ENCODE measurements around the gene LMO2.
"Not testable (repeated sequence)": the region's sequence is repeated elsewhere in the genome, so short reads cannot be mapped to it uniquely, and the experiment has no call there.

The LMO2 gene

GRCh38 chr11:33891714-33892327, at the start of gene LMO2:
Gene LMO2 (minus strand): TSS chr11:33892076. CDS start chr11:33869716, 22,360 bp downstream.
- no peak for DNase-seq

DNA sequence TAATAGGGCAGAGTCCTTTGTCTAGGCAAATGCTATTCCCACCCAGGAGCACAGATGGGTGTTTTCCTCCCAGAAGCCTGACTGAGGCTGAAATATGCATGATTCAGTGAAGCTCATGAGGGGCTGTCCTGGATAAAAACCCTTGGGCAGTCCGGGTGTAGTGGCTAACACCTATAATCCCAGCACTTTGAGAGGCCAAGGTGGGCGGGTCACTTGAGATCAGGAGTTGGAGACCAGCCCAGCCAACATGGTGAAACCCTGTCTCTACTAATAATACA, 48.6 kb upstream of the LMO2 start:
- no peak for DNase-seq

DNA sequence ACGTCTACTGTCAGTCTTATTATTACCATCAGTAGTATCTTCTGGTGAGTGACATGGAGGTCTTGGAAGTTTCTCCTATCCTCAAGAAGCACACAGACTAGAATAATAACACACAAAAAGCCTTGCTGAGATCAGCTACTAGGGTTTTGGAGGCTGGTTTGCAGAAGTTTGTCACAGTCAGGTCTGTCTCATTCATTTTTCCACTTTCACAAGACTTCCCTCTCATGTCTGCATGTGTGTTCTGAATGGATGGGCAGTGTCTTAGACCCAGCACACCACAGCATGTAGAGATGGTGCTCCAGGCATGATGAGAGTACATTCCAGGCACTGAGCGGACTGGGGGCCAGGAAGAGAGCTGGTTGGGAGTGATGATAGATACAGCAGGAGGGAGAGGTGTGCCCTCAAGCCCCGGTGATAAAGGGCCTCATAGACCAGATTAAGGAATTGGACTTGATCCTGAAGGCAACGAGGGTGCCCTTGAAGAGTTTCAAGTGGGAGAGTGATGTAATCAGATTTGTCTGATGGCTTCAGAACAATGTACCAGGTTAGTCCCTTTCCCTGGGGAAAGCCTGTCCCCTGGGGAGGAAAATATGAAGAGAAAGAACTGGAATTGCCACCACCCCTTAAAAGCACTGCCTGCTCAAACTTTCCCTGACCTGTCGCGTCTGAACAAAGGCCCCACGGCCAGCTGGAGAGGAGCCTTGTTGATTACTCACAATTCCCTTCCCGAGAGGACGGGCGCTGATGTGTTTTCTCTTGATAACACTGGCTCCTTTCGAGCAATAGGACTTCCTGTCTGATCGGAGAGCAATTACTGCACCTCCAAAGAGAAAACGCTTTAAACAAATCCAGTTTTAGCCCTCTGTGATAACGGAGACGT, 45.1 kb upstream of the LMO2 start:
- no peak for DNase-seq

- no peak for DNase-seq
Measured at GRCh38 chr11:33935461-33936456, 43.9 kb upstream of the LMO2 start.

- DNase-seq = no peak
Measured at GRCh38 chr11:33935005-33935404, 43.1 kb upstream of the LMO2 start.

GRCh38 chr11:33934450-33934849, 42.6 kb upstream of the LMO2 start:
- DNase-seq = no peak

- DNase-seq = no peak
Measured at GRCh38 chr11:33933602-33934001, 41.7 kb upstream of the LMO2 start.

GRCh38 chr11:33932721-33933120, 40.8 kb upstream of the LMO2 start:
- DNase-seq = no peak

DNA sequence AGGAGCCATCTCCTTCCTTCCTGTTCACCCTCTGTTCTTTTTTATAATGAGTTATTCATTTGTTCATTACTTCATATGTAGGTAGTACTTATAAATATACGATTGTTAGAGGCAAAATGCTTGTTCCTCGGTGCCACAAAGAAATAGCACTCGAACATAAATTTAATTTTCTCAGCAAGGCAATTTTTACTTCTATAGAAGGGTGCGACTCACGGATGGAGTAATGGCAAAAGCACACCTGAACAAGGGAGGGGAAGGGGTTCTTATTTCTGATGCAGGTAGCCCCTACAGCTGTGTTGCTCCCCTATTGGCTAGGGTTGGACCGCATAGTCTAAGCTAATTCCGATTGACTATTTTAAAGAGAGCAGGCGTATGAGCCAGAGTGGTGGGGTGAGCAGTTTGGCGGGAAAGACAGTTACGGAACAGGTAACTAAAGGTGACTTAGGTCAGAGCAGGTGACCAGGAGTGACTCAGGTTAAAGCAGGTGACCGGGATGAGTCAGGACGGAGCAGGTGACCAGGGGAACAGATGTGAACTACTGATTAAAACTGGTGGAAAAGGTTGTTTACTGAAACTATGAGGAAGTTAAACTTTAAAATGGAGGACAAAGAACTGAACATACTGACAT, 40.0 kb upstream of the LMO2 start:
- DNase-seq = not testable (repeated sequence)

DNA sequence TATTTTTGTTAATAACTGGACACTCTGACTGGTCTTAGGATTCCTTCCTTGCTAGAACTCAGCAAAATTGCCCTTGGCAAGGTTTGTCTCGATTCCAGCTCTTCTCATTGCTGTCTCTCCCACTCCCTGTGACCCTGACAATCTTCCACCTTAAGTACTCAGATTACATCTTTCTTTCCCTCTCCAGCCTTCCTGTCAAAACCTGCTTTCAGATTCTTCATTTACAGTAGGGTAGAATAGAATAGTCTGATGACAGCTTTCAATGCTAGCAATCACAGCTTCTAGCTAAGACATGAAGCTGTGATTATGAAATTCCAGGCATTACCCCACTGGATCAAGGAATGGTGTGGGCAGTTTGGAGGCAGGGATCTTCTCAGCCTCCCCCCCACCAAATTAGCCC, 39.2 kb upstream of the LMO2 start:
- no peak for DNase-seq

DNA sequence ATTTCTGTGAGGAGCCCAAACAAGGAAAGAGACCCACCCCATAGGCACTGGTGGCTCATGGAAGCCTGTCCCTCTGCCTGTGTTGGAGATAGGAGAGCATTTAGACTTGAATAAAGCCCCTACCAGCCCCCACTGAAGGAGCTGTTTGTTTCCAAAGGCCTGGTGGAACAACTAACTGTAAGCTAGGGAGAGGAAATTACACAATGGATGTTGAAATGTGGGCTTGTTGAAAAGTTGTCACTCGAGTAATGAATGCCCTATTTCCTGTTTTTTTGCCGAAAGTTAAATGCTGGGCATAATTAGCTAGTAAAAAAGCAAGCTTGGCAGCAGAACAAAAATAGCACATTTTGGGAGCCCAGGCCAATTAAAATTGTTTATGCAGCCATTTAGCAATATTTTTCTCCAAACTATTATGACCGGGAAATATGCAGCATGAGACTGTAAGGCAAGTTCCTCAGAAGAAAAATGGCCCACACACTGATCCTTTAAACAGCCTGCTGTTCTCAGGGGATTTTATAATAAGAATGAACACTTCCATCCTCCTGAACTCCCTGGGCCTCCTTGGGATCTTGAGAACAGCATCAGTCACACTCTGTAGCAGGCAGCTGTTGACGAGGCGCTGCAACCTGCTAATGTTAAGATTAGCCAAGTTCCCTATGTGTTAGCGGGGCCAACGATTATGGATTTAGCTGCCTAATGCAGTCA, 38.6 kb upstream of the LMO2 start:
- no peak for DNase-seq

GRCh38 chr11:33928564-33928963, 36.7 kb upstream of the LMO2 start:
- no peak for DNase-seq

DNA sequence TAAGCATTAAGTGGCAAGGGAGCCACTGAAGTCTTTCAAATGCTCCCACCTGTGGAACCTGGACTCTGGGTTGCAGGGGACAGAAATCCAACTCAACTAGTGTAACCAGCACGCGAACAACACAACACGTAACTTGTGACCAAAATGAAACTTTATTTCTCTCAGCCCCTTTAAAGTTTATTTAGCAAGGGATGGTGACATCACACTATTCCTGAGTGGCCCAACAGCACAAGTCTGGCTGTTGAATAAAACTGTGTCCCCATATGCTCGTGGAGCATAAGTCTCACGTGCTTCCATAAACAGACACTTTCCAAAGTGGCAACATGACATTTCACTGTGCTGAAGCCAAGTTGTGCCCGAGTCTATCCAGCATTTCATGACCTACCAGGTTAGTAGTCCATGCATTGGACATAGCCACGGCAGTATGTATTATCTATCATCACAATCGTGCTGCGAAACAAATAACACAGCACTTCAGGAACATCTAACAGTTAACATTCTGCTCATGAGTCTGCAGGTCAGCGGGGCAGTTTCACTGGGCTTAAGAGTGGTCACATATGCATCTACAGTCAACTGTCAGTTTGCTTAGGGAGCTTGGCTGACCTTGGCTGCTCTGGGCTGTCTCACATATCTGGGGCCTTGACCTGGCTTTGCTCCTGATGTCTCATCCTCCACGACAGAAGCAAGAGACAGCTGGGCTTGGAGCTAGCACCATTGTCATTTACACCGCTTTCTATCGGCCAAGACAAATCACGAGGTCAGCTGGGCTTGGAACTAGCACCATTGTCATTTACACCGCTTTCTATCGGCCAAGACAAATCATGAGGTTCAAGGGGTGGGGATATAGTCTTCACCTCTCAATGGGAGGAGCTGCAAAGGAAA, 35.0 kb upstream of the LMO2 start:
- DNase-seq = no peak

- DNase-seq = no peak
Measured at GRCh38 chr11:33924341-33924740, 32.5 kb upstream of the LMO2 start.

DNA sequence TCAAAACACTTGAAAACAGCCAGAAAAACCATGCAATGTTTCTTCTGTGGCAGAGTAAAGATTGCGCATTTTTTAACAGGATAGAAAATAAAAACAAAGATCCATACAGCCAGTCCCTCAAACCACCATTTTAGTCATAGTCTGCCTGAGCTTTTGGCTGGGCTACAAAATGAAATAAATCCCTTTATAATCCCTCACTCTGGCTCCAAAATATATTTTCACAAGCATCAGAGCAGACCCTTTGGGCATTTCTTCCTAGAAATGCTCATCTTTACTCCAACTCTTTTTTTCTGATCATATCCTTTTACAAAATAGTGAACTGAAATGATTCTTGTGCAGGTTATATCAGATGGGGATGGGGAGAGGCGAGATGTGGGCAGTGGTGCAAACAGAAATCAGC, 31.8 kb upstream of the LMO2 start:
- no peak for DNase-seq

DNA sequence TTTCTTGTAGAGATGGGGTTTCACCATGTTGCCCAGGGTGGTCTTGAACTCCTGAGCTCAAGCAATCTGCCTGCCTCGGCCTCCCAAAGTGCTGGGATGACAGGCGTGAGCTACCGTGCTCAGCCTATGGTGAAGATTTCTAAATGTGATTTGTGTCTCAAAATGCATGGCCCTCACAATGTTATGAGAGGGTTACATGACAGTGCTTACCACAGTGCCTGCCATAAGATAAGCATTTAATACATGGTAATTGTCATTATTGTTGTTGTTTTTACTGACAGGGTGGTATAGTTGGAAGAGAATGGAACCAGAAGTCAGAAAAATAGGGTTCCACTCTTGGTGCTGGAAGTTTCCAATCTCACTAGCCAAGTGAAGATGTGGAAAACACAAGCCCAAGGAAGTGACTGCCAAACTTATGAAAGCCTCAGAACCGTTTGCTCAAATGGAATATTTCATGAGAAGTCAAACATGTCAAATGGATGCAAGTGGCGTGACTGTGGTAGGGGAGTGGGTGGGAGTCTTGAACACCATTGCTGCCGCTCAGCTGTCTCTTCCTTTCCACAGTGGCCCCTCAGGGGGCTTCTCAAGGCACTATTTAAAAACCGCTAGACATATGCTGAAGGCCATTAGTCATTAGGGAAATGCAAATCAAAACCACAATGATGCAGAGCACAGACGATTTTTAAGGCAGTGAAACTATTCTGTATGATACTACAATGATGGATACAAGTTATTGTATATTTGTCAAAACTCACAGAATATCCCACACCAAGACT, 29.1 kb upstream of the LMO2 start:
- no peak for DNase-seq

GRCh38 chr11:33919645-33920044, 27.8 kb upstream of the LMO2 start:
- no peak for DNase-seq

- DNase-seq = not testable (repeated sequence)
Measured at GRCh38 chr11:33917402-33917801, 25.5 kb upstream of the LMO2 start.

- no peak for DNase-seq
Measured at GRCh38 chr11:33916736-33917135, 24.9 kb upstream of the LMO2 start.

GRCh38 chr11:33915526-33915925, 23.6 kb upstream of the LMO2 start:
- no peak for DNase-seq
